HG02571 (cell line): ENCODE measurements around the gene ACTN2.

Experiments
- ATAC-seq: cut with Tn5 transposase; IDR thresholded peaks from one replicate; pipeline ENCODE4 v1.9.1; 2021; ENCODE audit warnings: mild to moderate bottlenecking, moderate library complexity; ENCODE audit not compliant: unreplicated experiment

Gene ACTN2

GRCh38 chr1:236765831-236766230, 79.5 kb downstream of the ACTN2 start:
- ATAC-seq: no peak

- no peak for ATAC-seq
These were observed 80.2 kb downstream of the ACTN2 start for GRCh38 chr1:236766506-236766905.

GRCh38 chr1:236767276-236767675, 81.0 kb downstream of the ACTN2 start:
- ATAC-seq: no peak

GRCh38 chr1:236768601-236769000, 82.3 kb downstream of the ACTN2 start:
- ATAC-seq: no peak

GRCh38 chr1:236773919-236774318, 87.6 kb downstream of the ACTN2 start:
- no peak for ATAC-seq

- ATAC-seq: no peak
These were observed 88.6 kb downstream of the ACTN2 start for GRCh38 chr1:236774926-236775325.

- no peak for ATAC-seq
These were observed 93.0 kb downstream of the ACTN2 start for GRCh38 chr1:236779312-236779711.

- no peak for ATAC-seq
These were observed 99.2 kb downstream of the ACTN2 start for GRCh38 chr1:236785477-236785876.

GRCh38 chr1:236786453-236786852, 100.2 kb downstream of the ACTN2 start:
- no peak for ATAC-seq

- ATAC-seq: no peak
These were observed 108.3 kb downstream of the ACTN2 start for GRCh38 chr1:236794585-236795034.

- ATAC-seq: peak; percentile 98
These were observed 108.9 kb downstream of the ACTN2 start, which contains the start of gene MTR for GRCh38 chr1:236795035-236795756. MTR (plus strand) TSS chr1:236795292; CDS start chr1:236795704, 412 bp downstream.

GRCh38 chr1:236795757-236796667, 109.7 kb downstream of the ACTN2 start:
- peak; percentile 41 for ATAC-seq

GRCh38 chr1:236799001-236799400, 112.7 kb downstream of the ACTN2 start:
- ATAC-seq: no peak

GRCh38 chr1:236800002-236800620, 113.8 kb downstream of the ACTN2 start:
- no peak for ATAC-seq

- no peak for ATAC-seq
These were observed 114.3 kb downstream of the ACTN2 start for GRCh38 chr1:236800623-236801022.

GRCh38 chr1:236802264-236802663, 116.0 kb downstream of the ACTN2 start:
- ATAC-seq: no peak

- ATAC-seq: no peak
These were observed 120.3 kb downstream of the ACTN2 start for GRCh38 chr1:236806634-236807033.

GRCh38 chr1:236808005-236808404, 121.7 kb downstream of the ACTN2 start:
- no peak for ATAC-seq

GRCh38 chr1:236808564-236809130, 122.3 kb downstream of the ACTN2 start:
- no peak for ATAC-seq

GRCh38 chr1:236809148-236809547, 122.8 kb downstream of the ACTN2 start:
- no peak for ATAC-seq

GRCh38 chr1:236810018-236810417, 123.7 kb downstream of the ACTN2 start:
- no peak for ATAC-seq
